Muscle layer of duodenum (tissue), 2 donors: ENCODE data around the gene GRID2.

Source experiments
- H3K27ac ChIP-seq: one replicate; pipeline ENCODE4 v1.7.0; 2013; ENCODE audit warnings: mild to moderate bottlenecking, low read length
- H3K27me3 ChIP-seq: one replicate; pipeline ENCODE4 v1.7.0; 2013; ENCODE audit warnings: low read depth, mild to moderate bottlenecking, control low read depth, low read length
- H3K36me3 ChIP-seq, 2 donors: one replicate each; pipeline ENCODE4 v1.7.0; 2013; ENCODE audit warnings: low read length in 2 of 2, control low read depth in 1 of 2, mild to moderate bottlenecking in 1 of 2; ENCODE audit not compliant: insufficient read depth in 2 of 2, control insufficient read depth in 1 of 2
- H3K4me1 ChIP-seq, 2 donors: one replicate each; pipeline ENCODE4 v1.7.0; 2013; ENCODE audit warnings: low read length in 2 of 2, mild to moderate bottlenecking in 2 of 2, control low read depth in 1 of 2, moderate library complexity in 1 of 2; ENCODE audit not compliant: insufficient read depth in 2 of 2, control insufficient read depth in 1 of 2
- H3K4me3 ChIP-seq, 2 donors: one replicate each; pipeline ENCODE4 v1.7.0; 2013; ENCODE audit warnings: low read length in 2 of 2, low read depth in 1 of 2, mild to moderate bottlenecking in 1 of 2
- H3K9me3 ChIP-seq, 2 donors: one replicate each; pipeline ENCODE4 v1.7.0; 2013; ENCODE audit warnings: low read length in 2 of 2, control low read depth in 1 of 2, mild to moderate bottlenecking in 1 of 2; ENCODE audit not compliant: control insufficient read depth in 1 of 2
- donor health status: healthy.

GRID2 gene

DNA sequence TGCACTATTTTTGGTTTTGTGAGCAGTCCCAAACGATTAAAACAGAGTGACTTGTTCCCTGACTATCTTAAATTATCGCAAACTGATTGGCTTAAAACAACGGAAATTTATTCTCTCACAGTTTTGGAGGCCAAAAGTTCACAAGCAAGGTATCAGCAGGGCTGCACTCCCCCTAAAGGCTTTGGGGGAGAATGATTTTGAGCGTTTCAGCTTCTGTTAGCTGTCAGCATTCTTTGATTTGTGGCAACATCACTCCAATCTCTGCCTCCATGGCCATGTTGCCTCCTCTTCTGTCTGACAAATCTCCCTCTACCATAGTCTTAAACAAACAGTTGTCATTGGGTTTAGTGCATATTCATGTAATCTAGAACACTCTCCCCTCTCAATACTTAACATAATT, 1065.2 kb downstream of the GRID2 start:
- no peaks in the 10 kb centered on the region for H3K36me3 ChIP-seq
- H3K27ac ChIP-seq, result no peak overlapping the region
- H3K9me3 ChIP-seq, result no peaks in the 10 kb centered on the region
- no peaks in the 10 kb centered on the region for H3K4me1 ChIP-seq
- no peaks in the 10 kb centered on the region for H3K27me3 ChIP-seq
- no peak overlapping the region for H3K4me3 ChIP-seq

DNA sequence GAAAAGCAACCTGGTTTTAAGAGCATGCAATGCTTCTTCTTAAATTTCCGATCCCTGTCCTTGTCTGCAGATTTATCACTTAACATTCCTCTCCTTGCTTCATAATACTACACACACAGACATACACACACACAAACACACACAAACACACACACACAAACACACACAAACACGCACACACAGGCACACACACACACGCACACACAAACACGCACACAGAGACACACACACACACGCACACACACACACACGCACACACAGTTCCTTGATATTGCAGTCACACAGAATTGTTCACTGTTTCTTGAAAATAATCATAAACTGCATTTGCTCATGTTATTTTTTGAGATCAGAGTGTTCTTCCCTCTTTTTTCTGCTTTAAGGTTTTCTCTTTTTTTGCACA, 1066.5 kb downstream of the GRID2 start:
- H3K4me3 ChIP-seq, result no peak overlapping the region
- no peaks in the 10 kb centered on the region for H3K9me3 ChIP-seq
- no peaks in the 10 kb centered on the region for H3K27me3 ChIP-seq
- H3K27ac ChIP-seq, result no peak overlapping the region
- H3K4me1 ChIP-seq, result no peaks in the 10 kb centered on the region
- no peaks in the 10 kb centered on the region for H3K36me3 ChIP-seq

DNA sequence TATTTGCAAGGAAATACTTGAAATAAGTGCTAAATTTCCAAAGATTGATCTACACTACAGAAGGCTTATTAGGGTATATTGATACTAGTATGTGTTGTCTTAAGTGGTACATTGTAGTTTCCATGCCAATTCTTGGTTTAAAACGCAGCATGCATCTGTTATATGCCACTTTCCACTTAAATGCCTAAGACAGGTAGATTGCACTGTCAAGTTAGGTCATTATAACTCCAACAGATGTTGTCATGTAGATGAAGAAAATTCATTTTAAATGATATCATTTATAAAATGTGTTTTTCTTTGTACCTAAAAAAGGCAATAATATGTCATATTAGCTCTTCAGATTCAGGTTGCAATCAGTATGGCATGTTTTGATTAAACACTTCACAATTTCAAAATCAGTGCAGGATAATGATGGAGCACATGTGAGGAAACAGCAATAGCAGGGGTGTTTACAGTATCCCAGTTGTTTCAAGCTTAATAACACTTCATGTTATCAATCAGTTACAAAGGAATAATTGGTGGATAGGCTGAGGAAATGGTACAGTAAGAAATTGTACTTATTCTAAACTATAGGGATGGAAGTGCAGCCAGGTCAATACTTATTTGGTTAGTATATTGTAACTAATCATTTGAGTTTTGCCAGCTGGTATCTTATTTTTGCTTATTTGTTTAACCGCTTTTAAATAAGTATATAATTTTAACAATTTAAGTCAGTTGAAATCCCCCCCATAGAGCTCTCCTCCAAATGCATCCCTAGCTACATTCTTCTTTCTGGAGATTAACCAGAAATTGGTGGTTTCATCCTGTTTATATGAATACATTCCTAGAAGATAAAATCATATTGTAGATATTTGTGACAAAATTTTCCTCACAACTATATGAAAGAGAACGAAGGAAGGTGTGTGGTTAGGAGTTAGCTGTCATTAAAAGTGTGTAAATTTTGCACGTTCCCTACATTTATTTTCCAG, 1070.4 kb downstream of the GRID2 start:
- H3K4me3 ChIP-seq, result no peak overlapping the region
- no peaks in the 10 kb centered on the region for H3K9me3 ChIP-seq
- no peaks in the 10 kb centered on the region for H3K4me1 ChIP-seq
- no peaks in the 10 kb centered on the region for H3K36me3 ChIP-seq
- H3K27me3 ChIP-seq, result no peaks in the 10 kb centered on the region
- H3K27ac ChIP-seq, result no peak overlapping the region

DNA sequence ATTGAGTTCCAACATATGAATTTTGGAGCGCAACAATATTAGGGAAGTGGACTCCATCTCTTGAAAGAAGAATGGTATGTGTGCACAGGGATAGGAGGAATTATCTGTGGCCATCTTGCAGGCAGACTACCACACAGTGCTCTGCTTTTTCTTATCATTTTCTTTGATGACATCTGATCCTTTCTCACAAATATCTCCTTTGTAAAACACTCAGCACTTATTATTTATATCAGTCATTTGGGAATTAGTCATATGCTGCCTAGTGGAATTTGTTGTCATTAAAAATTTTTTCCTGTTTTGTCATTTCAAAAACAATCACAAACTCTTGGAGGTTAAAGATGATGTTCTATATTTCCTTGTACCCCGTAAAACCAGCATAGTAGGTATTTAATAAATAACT, 1080.5 kb downstream of the GRID2 start:
- Histone ChIP-seq H3K4me1 (no peaks in the 10 kb centered on the region), H3K27ac (no peak overlapping the region), H3K36me3 (no peaks in the 10 kb centered on the region), H3K27me3 (no peaks in the 10 kb centered on the region), H3K4me3 (no peak overlapping the region), H3K9me3 (no peaks in the 10 kb centered on the region)

DNA sequence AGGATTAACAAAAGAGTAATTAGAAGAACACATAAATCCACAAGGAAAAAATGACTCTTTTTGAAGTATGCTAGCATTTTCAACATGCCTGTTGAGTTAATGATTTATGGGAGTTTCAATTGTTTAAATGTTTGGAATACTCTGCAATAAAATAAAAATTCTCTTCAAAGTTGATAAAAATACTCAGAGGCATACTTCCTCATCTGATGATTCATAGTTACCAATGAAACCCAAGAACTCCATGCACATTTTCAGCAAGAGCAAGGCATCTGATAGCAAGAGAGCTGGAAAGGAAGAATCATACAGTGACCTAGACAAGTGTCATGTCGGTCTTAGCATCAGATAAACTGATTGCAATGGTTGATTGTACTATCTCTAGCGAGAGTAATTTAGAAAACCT, 1081.1 kb downstream of the GRID2 start:
- Histone ChIP-seq H3K27ac (no peak overlapping the region), H3K27me3 (no peaks in the 10 kb centered on the region), H3K4me1 (no peaks in the 10 kb centered on the region), H3K9me3 (no peaks in the 10 kb centered on the region), H3K4me3 (no peak overlapping the region), H3K36me3 (no peaks in the 10 kb centered on the region)

DNA sequence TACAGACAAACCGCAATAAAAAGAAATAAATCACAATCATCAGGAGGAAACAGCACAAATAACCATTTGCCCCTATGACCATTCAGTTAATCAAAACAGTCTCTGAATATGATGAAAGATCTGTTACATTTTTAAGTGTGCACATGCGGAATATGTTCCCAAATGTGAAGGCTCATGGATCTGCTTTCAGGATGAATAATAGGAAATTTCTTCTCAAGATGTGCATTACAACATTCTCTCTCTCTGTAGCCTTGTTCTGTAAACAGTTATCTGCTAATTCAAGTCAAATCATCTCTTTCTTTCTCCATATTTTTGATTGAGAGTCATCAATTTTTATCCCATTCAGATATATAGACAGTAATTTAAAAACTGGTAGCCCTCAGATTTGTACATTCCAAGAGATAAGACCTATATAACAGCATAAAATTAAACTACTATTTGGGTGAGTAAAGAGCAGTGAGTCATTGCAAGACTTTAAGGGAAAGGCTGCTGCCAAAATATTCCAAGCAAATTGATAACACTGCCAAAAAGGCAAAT, 1090.8 kb downstream of the GRID2 start:
- Histone ChIP-seq H3K36me3 (no peaks in the 10 kb centered on the region), H3K27ac (no peak overlapping the region), H3K9me3 (no peaks in the 10 kb centered on the region), H3K4me1 (no peaks in the 10 kb centered on the region), H3K27me3 (no peaks in the 10 kb centered on the region), H3K4me3 (no peak overlapping the region)

DNA sequence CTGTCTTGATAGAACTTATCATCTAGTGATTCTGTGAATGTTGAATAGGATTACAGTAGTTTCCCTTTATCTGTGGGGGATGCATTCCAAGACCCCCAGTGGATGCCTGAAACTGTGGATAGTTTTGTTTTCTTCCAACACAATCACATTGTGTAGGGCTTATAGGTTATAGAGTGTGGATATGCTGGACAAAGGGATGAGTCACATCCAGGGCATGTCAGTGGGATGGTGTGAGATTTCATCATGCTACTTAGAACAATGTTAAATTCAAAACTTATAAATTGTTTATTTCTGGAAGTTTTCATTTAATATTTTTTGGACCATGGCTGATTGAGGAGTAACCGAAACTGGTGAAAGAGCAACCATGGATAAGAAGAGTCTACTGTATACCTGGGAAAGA, 1092.5 kb downstream of the GRID2 start:
- no peaks in the 10 kb centered on the region for H3K27me3 ChIP-seq
- no peaks in the 10 kb centered on the region for H3K4me1 ChIP-seq
- H3K36me3 ChIP-seq, result no peaks in the 10 kb centered on the region
- H3K27ac ChIP-seq, result no peak overlapping the region
- no peak overlapping the region for H3K4me3 ChIP-seq
- H3K9me3 ChIP-seq, result no peaks in the 10 kb centered on the region

DNA sequence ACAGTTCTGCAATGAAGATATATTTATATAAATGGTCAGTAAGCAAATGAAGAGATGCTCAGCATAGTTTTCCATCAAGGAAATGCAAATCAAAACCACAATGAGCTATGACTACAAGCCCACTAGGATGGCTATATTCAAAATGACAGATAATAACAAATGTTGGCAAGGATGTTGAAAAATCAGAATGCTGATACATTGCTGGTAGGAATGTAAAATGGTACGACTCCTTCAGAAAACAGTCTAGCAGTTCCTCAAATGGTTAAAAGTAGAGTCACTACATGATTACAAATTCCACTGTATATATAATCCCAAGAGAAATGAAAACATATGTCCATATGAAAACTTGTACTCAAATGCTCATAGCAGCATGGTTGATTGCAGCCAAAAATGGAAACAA, 1099.8 kb downstream of the GRID2 start:
- H3K4me3 ChIP-seq, result no peak overlapping the region
- H3K9me3 ChIP-seq, result no peaks in the 10 kb centered on the region
- no peaks in the 10 kb centered on the region for H3K27me3 ChIP-seq
- H3K27ac ChIP-seq, result no peak overlapping the region
- H3K36me3 ChIP-seq, result no peaks in the 10 kb centered on the region
- no peaks in the 10 kb centered on the region for H3K4me1 ChIP-seq

DNA sequence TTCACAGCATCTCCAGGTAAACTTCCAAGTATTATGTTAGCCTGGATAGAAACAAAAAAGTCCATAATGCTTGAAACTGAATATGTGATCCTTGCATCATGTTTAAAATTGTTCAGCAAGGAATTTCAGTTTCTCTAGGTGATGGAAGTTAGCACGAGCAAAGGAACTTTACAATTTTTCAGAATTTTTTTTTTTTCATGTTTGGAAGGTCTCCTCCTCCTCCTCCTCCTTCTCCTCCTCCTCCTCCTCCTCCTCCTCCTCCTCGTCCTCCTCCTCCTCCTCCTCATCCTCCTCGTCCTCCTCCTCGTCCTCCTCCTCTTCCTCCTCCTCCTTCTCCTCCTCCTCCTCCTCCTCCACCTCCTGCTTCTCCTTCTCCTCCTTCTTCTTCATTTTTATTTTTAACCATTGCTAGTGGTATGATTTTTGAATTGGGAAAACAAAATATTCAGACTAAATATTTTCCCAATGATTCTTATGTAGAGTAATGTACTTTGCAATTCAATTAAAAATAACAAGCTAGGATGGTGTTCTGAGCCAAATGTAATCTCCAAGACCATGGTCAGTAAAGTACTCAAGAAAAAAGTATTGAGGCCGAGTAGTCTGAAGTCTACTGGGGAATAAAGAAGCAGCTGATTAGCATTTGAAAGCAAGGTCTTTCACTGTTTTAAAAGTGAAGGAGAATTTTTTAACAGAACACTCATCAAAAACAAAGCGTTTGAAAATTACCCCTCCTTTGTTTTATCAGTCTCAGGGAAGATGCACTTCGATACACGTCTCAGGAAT, 1103.9 kb downstream of the GRID2 start:
- H3K4me3 ChIP-seq, result no peak overlapping the region
- no peaks in the 10 kb centered on the region for H3K36me3 ChIP-seq
- no peaks in the 10 kb centered on the region for H3K9me3 ChIP-seq
- no peaks in the 10 kb centered on the region for H3K4me1 ChIP-seq
- H3K27me3 ChIP-seq, result no peaks in the 10 kb centered on the region
- no peak overlapping the region for H3K27ac ChIP-seq

DNA sequence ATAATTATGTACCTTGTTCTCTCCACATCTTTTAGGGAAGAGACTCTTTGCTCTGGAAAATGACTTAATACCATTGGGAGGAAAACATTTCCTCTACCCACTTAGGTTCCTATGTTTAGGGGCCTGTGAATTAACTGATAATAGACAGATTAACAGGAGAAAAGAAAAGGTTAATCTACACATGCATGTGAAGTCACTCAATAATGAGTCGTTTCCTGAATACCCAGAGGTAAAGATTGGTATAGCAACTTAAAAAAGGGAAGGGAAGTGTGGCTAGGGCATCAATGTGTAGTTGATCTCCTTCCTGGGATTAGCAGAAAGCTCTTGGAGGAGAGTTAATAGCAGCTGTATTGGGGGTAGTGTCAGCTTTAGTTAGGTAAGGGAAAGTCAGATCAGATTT, 1105.3 kb downstream of the GRID2 start:
- Histone ChIP-seq H3K9me3 (no peaks in the 10 kb centered on the region), H3K27me3 (no peaks in the 10 kb centered on the region), H3K36me3 (no peaks in the 10 kb centered on the region), H3K4me3 (no peak overlapping the region), H3K27ac (no peak overlapping the region), H3K4me1 (no peaks in the 10 kb centered on the region)

DNA sequence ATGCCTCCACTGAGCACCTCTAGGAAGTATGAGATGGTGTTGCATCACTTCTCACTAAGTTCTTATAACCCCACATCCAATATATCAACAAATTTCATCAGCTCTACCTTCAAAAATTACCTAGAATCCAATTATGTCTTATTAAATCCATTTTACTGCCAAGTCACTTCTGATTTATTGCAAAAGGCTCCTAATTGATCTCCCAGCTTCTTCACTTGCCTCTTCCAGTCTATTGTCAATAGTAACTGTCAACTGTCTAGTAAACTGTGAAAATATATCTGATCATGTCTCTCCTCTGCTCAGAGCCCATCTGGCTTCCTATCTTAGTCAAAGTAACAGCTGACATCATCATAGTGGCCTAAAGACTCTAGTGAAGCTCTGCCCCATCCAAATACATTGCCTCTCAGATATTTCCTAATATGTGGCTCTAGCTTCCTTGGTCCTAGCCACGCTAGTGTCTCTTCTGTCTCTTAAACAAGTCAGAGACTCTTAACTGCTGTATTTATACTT, 1110.3 kb downstream of the GRID2 start:
- no peaks in the 10 kb centered on the region for H3K27me3 ChIP-seq
- no peaks in the 10 kb centered on the region for H3K9me3 ChIP-seq
- no peaks in the 10 kb centered on the region for H3K4me1 ChIP-seq
- H3K27ac ChIP-seq, result no peak overlapping the region
- H3K36me3 ChIP-seq, result no peaks in the 10 kb centered on the region
- H3K4me3 ChIP-seq, result no peak overlapping the region
